H9 (cell line): ENCODE data around the gene FOXD4L6. TPM values are rescaled to one million over a fixed set of nuclear protein-coding genes. Genes with fewer than 3 reads are reported as not detected.
"Not testable (repeated sequence)": the region's sequence is repeated elsewhere in the genome, so short reads cannot be mapped to it uniquely, and the experiment has no call there.

ENCODE experiments used
- DNase-seq: peaks from one replicate; pipeline ENCODE4 v3.0.0-alpha.2; 2017
- H2AFZ ChIP-seq: one replicate; pipeline ENCODE4 v1.6.1; 2013; ENCODE audit warnings: mild to moderate bottlenecking, low read length, control low read depth, moderate library complexity
- H2AK5ac ChIP-seq: 2 replicates; pipeline ENCODE4 v1.6.1; 2013; ENCODE audit warnings: low read length, control low read depth, mixed read lengths; ENCODE audit not compliant: insufficient read length
- H2BK120ac ChIP-seq: one replicate; pipeline ENCODE4 v1.6.1; 2013; ENCODE audit warnings: low read depth, mild to moderate bottlenecking, low read length, control low read depth, inconsistent platforms; ENCODE audit not compliant: poor library complexity, severe bottlenecking
- H2BK12ac ChIP-seq: 2 replicates; pipeline ENCODE4 v1.6.1; 2013; ENCODE audit warnings: low read length, control low read depth, mixed read lengths, low read depth; ENCODE audit not compliant: insufficient read length
- H2BK15ac ChIP-seq: 2 replicates; pipeline ENCODE4 v1.6.1; 2013; ENCODE audit warnings: low read depth, low read length, control low read depth
- H2BK20ac ChIP-seq: one replicate; pipeline ENCODE4 v1.6.1; 2013; ENCODE audit warnings: low read depth, mild to moderate bottlenecking, low read length, control low read depth, inconsistent platforms; ENCODE audit not compliant: poor library complexity, severe bottlenecking
- H2BK5ac ChIP-seq: 2 replicates; pipeline ENCODE4 v1.6.1; 2013; ENCODE audit warnings: low read length, control low read depth, mixed read lengths; ENCODE audit not compliant: insufficient read length
- H3K14ac ChIP-seq: 2 replicates; pipeline ENCODE4 v1.6.1; 2013; ENCODE audit warnings: low read length, control low read depth; ENCODE audit not compliant: insufficient read depth
- H3K18ac ChIP-seq: 2 replicates; pipeline ENCODE4 v1.6.1; 2013; ENCODE audit warnings: low read depth, mild to moderate bottlenecking, mixed read lengths, low read length, control low read depth; ENCODE audit not compliant: insufficient read length
- H3K23ac ChIP-seq: 2 replicates; pipeline ENCODE4 v1.6.1; 2013; ENCODE audit warnings: low read length, control low read depth, mixed read lengths, low read depth; ENCODE audit not compliant: insufficient read length
- H3K23me2 ChIP-seq: 2 replicates; pipeline ENCODE4 v1.6.1; 2013; ENCODE audit warnings: low read depth, mild to moderate bottlenecking, mixed read lengths, low read length, control low read depth; ENCODE audit not compliant: insufficient read length, poor library complexity, severe bottlenecking
- H3K27ac ChIP-seq: 2 replicates; pipeline ENCODE4 v1.5.1; 2013; ENCODE audit warnings: low read length, control low read depth, mixed read lengths, low read depth; ENCODE audit not compliant: insufficient read length
- H3K27me3 ChIP-seq: 2 replicates; pipeline ENCODE4 v1.6.1; 2013; ENCODE audit warnings: low read length, control low read depth, inconsistent platforms; ENCODE audit not compliant: insufficient read depth
- H3K4ac ChIP-seq: 2 replicates; pipeline ENCODE4 v1.6.1; 2013; ENCODE audit warnings: low read depth, mild to moderate bottlenecking, control low read depth, inconsistent platforms, low read length, moderate library complexity
- H3K4me1 ChIP-seq: 2 replicates; pipeline ENCODE4 v1.6.1; 2013; ENCODE audit warnings: low read length, control low read depth, inconsistent platforms; ENCODE audit not compliant: insufficient read depth
- H3K4me2 ChIP-seq: 2 replicates; pipeline ENCODE4 v1.6.1; 2013; ENCODE audit warnings: low read length, control low read depth, mixed read lengths; ENCODE audit not compliant: insufficient read length, insufficient read depth
- H3K56ac ChIP-seq: 2 replicates; pipeline ENCODE4 v1.6.1; 2013; ENCODE audit warnings: low read depth, mild to moderate bottlenecking, mixed read lengths, low read length, control low read depth; ENCODE audit not compliant: insufficient read length
- H3K79me1 ChIP-seq: 2 replicates; pipeline ENCODE4 v1.6.1; 2013; ENCODE audit warnings: low read depth, mild to moderate bottlenecking, moderate library complexity, low read length, control low read depth, inconsistent platforms; ENCODE audit not compliant: insufficient read depth, poor library complexity, severe bottlenecking
- H3K79me2 ChIP-seq: 2 replicates; pipeline ENCODE4 v1.6.1; 2013; ENCODE audit warnings: low read length, control low read depth, inconsistent platforms; ENCODE audit not compliant: insufficient read depth
- H3K9ac ChIP-seq: 2 replicates; pipeline ENCODE4 v1.6.1; 2013; ENCODE audit warnings: low read length, control low read depth, mixed read lengths; ENCODE audit not compliant: insufficient read length; ENCODE audit errors: extremely low read depth
- H3K9me3 ChIP-seq: one replicate; pipeline ENCODE4 v1.6.1; 2013; ENCODE audit warnings: low read depth, low read length, inconsistent platforms; ENCODE audit not compliant: control insufficient read depth
- H3T11ph ChIP-seq: one replicate; pipeline ENCODE4 v1.6.1; 2013; ENCODE audit warnings: mild to moderate bottlenecking, low read length, control low read depth, inconsistent platforms
- H4K20me1 ChIP-seq: one replicate; pipeline ENCODE4 v1.6.1; 2013; ENCODE audit not compliant: control insufficient read depth, insufficient read length, insufficient read depth
- H4K5ac ChIP-seq: 2 replicates; pipeline ENCODE4 v1.6.1; 2013; ENCODE audit warnings: low read depth, mild to moderate bottlenecking, mixed read lengths, low read length, control low read depth; ENCODE audit not compliant: insufficient read length
- H4K8ac ChIP-seq: replicated peaks from 2 replicates; pipeline ENCODE4 v1.6.1; 2013; ENCODE audit warnings: low read length, control low read depth, mixed read lengths, low read depth; ENCODE audit not compliant: insufficient read length
- H4K91ac ChIP-seq: 2 replicates; pipeline ENCODE4 v1.6.1; 2013; ENCODE audit warnings: low read depth, mild to moderate bottlenecking, moderate library complexity, mixed read lengths, low read length, control low read depth; ENCODE audit not compliant: insufficient read length
- H3K27ac Mint-ChIP-seq, 3 experiments: 2 replicates in 2 of 3; 3 replicates in 1 of 3; pipeline ENCODE4 v1.8.0; 2020 to 2021; ENCODE audit warnings: mixed read lengths in 3 of 3, mild to moderate bottlenecking in 1 of 3, moderate library complexity in 1 of 3
- H3K27me3 Mint-ChIP-seq: 2 replicates; pipeline ENCODE4 v1.8.0; 2021; ENCODE audit warnings: low read depth, mild to moderate bottlenecking, moderate library complexity, mixed read lengths
- H3K36me3 Mint-ChIP-seq, 3 experiments: 2 replicates in 2 of 3; 3 replicates in 1 of 3; pipeline ENCODE4 v1.8.0; 2020 to 2021; ENCODE audit warnings: low read depth in 3 of 3, mixed read lengths in 3 of 3; ENCODE audit not compliant: insufficient read depth in 1 of 3
- H3K4me1 Mint-ChIP-seq, 2 experiments: 2 replicates each; pipeline ENCODE4 v1.8.0; 2020; ENCODE audit warnings: mixed read lengths in 2 of 2
- H3K4me3 Mint-ChIP-seq, 2 experiments: 2 replicates in 1 of 2; 3 replicates in 1 of 2; pipeline ENCODE4 v1.8.0; 2020 to 2021; ENCODE audit warnings: mild to moderate bottlenecking in 2 of 2, mixed read lengths in 2 of 2, moderate library complexity in 1 of 2
- H3K9me3 Mint-ChIP-seq, 2 experiments: 2 replicates in 1 of 2; 3 replicates in 1 of 2; pipeline ENCODE4 v1.8.0; 2020; ENCODE audit warnings: mild to moderate bottlenecking in 2 of 2, mixed read lengths in 2 of 2, moderate library complexity in 1 of 2
- CTCF ChIP-seq: fragments of 200-600 bp; sonication (generic); conservative IDR thresholded peaks from 3 replicates; pipeline ENCODE4 v1.8.0; 2021; ENCODE audit warnings: antibody characterized with exemption, mild to moderate bottlenecking
- WGBS: extraction: QIAGEN DNeasy Blood & Tissue Kit; methylation state at CpG from one replicate; pipeline ENCODE4 v1.1.7; 2013; ENCODE audit warnings: missing lambda C conversion rate, low lambda C conversion rate, mixed read lengths; ENCODE audit not compliant: insufficient read length; ENCODE audit errors: extremely low coverage; 5-methylcytosine and 5-hydroxymethylcytosine counted together
- total RNA-seq: library from RNA; stranded (reverse); gene quantifications from 2 replicates; pipeline ENCODE4 v1.2.1, GENCODE V29; 2021

Gene FOXD4L6
- total RNA-seq, 1 experiment from 2014 or later, result 0.13 TPM

- H3K23ac ChIP-seq, H2BK20ac ChIP-seq, H3K23me2 ChIP-seq, H3K79me2 ChIP-seq, H3K27me3 ChIP-seq, H3K36me3 Mint-ChIP-seq, H3K9me3 Mint-ChIP-seq, H2BK5ac ChIP-seq, H3K27ac Mint-ChIP-seq, H3K14ac ChIP-seq, H3K56ac ChIP-seq, H4K91ac ChIP-seq, H2BK12ac ChIP-seq, H2AK5ac ChIP-seq, H3T11ph ChIP-seq, H3K4me1 ChIP-seq, H2BK120ac ChIP-seq, H2BK15ac ChIP-seq, DNase-seq, H3K4me1 Mint-ChIP-seq, H3K9me3 ChIP-seq, H3K27ac ChIP-seq, H4K20me1 ChIP-seq, H3K4me2 ChIP-seq, H4K8ac ChIP-seq, H2AFZ ChIP-seq, H3K4me3 Mint-ChIP-seq, H4K5ac ChIP-seq, H3K18ac ChIP-seq, H3K9ac ChIP-seq, H3K79me1 ChIP-seq, H3K4ac ChIP-seq: not testable (repeated sequence)
- peak; percentile 41; the same call in 1 of the 3 replicates for TF ChIP-seq CTCF
- peaks cover 17% of the 10 kb centered on the region for H3K27me3 Mint-ChIP-seq
- no CpG with 5 or more reads among the region's 10 CpGs for WGBS
Observed at GRCh38 chr9:41110913-41111312, 17.6 kb downstream of the FOXD4L6 start.

DNA sequence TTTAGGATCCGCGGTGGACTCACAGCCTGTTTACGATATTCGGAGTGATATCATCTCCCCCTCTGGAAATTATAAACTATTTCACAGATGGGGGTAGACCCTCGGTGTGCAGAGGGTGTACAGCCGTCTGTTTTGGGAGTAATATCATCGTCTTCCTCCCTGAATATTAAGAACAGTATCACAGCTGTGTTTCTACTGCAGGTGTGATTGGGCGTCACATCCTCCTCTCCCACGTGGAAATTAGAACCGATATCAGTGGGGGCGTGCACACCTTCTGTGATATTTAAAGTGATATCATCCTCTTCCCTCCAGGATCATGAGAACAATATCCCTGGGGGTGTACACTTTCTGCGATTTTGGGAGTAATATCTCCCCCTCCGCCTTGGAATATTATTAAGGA lies 19.2 kb downstream of the FOXD4L6 start:
- H3K36me3 Mint-ChIP-seq, H3K9ac ChIP-seq, H3K27ac ChIP-seq, H2BK15ac ChIP-seq, H3K23me2 ChIP-seq, DNase-seq, H3K4me2 ChIP-seq, H2AFZ ChIP-seq, H3K4ac ChIP-seq, H3K56ac ChIP-seq, H3K23ac ChIP-seq, H2BK20ac ChIP-seq, H4K91ac ChIP-seq, H3K79me1 ChIP-seq, H4K20me1 ChIP-seq, H2BK5ac ChIP-seq, H3K9me3 ChIP-seq, H3K14ac ChIP-seq, H3K9me3 Mint-ChIP-seq, H4K5ac ChIP-seq, H3K18ac ChIP-seq, H2BK120ac ChIP-seq, H3K79me2 ChIP-seq, H2BK12ac ChIP-seq, H3K4me1 Mint-ChIP-seq, H2AK5ac ChIP-seq, H3K4me1 ChIP-seq, H3K4me3 Mint-ChIP-seq, H3K27me3 ChIP-seq, H3K27ac Mint-ChIP-seq, H3T11ph ChIP-seq, H4K8ac ChIP-seq: not testable (repeated sequence)
- no CpG with 5 or more reads among the region's 13 CpGs for WGBS
- peaks cover 17% of the 10 kb centered on the region for H3K27me3 Mint-ChIP-seq
